ENCODE measurements around the gene SOX5. TPM values are rescaled to one million over a fixed set of nuclear protein-coding genes. Genes with fewer than 3 reads are reported as not detected.

Gene SOX5
- total and polyA plus RNA-seq, 2 experiments from 2014 or later, result 1.0 to 4.7 TPM

GRCh38 chr12:23504641-23505399 is 444.6 kb downstream of the SOX5 start (continued):
- TF ChIP-seq ETS1 (IDR thresholded peaks at IDR 0.05), result no peak
- TF ChIP-seq EZH2phosphoT487 (IDR thresholded peaks at IDR 0.05; ENCODE audit: unreplicated experiment), result no peak
- TF ChIP-seq ZNF462 (CRISPR knock-in tag; IDR thresholded peaks at IDR 0.05), result no peak
- TF ChIP-seq STAT1 (IDR thresholded peaks at IDR 0.05; ENCODE audit: unreplicated experiment), result no peak
- TF ChIP-seq CREB1 (CRISPR knock-in tag; IDR thresholded peaks at IDR 0.05; ENCODE audit: low read depth), result no peak

- Mint-ChIP-seq H3K9me3 (no peaks in the 10 kb centered on the region), H3K36me3 (ENCODE audit: low read depth) (peaks cover 5% of the 10 kb centered on the region; the same call in 1 of the 3 replicates), H3K4me1 (peaks cover 26% of the 10 kb centered on the region), H3K27ac (peak overlapping the region; percentile 27; the same call in 1 of the 2 replicates), H3K4me3 (no peak overlapping the region), H3K27me3 (ENCODE audit: insufficient read depth, low read depth, poor library complexity) (no peaks in the 10 kb centered on the region)
- Histone ChIP-seq H3K4me1 (ENCODE audit: insufficient read depth) (peaks cover 31% of the 10 kb centered on the region), H3K27ac (ENCODE audit: low read depth) (no peak overlapping the region), H3K79me2 (replicated peaks; ENCODE audit: insufficient read depth) (no peaks in the 10 kb centered on the region), H2AFZ (no peak overlapping the region), H4K20me1 (replicated peaks; ENCODE audit: insufficient read depth) (no peaks in the 10 kb centered on the region), H3K27me3 (ENCODE audit: insufficient read depth) (no peaks in the 10 kb centered on the region), H3K9me2 (ENCODE audit: insufficient read depth) (peaks cover 18% of the 10 kb centered on the region), H3K4me3 (no peak overlapping the region), H3F3A (replicated peaks; ENCODE audit: low read depth) (no peaks in the 10 kb centered on the region), H3K36me3 (ENCODE audit: insufficient read depth) (no peaks in the 10 kb centered on the region), H3K4me2 (no peak overlapping the region)
- DNase-seq (ENCODE audit: low spot score) (peak; percentile 40), ATAC-seq (peak; percentile 82)
- TF ChIP-seq POLR2AphosphoS5 (IDR thresholded peaks at IDR 0.05; ENCODE audit: low read depth) (no peak), CTCF (conservative IDR thresholded peaks at IDR 0.05; ENCODE audit: low read depth in 2 of 2) (peak; percentile 52 to 70), ZNF331 (CRISPR knock-in tag; IDR thresholded peaks at IDR 0.05; ENCODE audit: low read depth) (no peak)
Observed at GRCh38 chr12:23504043-23504442, 445.4 kb downstream of the SOX5 start.
